Measurements from ENCODE around the gene PHLDB3.
"Not testable (repeated sequence)": the region's sequence is repeated elsewhere in the genome, so short reads cannot be mapped to it uniquely, and the experiment has no call there.

Gene PHLDB3

DNA sequence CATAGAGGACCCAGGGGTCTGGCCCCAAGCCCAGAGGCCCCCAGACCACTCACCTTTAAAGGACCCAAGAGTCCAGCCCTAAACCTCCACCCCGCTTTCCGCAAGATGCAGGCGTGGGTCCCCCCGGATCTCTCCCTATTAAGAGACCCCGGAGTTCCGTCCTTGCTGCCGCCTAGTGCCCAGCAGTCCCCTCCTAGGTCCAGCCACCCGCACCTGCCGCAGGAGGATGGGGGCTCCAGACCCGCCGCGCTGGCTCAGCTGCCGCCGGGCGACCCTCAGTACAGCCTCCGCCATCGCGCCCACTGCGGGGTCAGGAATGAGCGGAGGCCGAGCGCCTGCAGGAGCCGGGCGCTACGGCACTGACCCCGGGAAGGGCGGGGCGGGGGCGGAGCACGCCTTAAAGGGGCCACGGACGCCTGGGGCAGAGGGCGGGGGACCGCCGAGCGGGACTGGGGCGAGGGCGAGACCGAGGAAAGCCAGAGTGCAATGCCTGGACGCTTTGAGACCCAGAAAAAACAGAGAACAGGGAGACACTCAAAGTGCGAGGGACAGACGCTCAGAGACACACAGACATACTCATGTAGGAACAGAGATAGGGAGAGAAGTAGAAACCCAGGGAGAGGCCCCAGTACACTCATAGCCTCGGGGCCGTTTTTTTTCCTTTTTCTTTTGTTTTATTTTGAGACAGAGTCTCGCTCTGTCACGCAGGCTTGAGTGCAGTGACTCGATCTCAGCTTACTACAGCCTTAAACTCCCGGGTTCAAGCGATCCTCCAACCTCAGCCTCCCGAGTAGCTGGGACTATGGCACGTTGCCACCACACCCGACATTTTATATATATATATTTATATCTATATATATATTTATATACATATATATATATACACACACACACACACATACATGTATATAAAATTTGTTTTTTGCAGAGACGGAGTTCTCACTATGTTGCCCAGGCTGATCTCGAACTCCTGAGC lies 22.6 kb upstream of the PHLDB3 start, which contains the start of gene ETHE1:
ETHE1 (minus strand) TSS at position 318 of the 976 bp plus-strand sequence; CDS start at position 294, 24 bp downstream.
- peak; percentile 55 to 74 for DNase-seq

- peak; percentile 11 to 24 for DNase-seq
Measured at GRCh38 chr19:43525836-43526771, 21.6 kb upstream of the PHLDB3 start.

GRCh38 chr19:43524922-43525835 lies 20.6 kb upstream of the PHLDB3 start:
- peak; percentile 45 to 76 for DNase-seq

DNA sequence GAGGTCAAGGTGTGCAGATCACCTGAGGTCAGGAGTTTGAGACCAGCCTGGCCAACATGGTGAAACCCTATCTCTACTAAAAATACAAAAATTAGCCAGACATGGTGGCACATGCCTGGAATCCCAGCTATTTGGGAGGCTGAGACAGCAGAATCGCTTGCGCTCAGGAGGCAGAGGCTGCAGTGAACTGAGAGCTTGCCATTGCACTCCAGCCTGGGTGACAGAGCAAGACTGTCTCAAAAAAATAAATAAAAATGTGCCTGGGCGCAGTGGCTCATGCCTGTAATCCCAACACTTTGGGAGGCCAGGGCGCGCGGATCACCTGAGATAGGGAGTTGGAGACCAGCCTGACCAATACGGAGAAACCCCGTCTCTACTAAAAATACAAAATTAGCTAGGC lies 19.1 kb upstream of the PHLDB3 start:
- DNase-seq, result not testable (repeated sequence)

DNA sequence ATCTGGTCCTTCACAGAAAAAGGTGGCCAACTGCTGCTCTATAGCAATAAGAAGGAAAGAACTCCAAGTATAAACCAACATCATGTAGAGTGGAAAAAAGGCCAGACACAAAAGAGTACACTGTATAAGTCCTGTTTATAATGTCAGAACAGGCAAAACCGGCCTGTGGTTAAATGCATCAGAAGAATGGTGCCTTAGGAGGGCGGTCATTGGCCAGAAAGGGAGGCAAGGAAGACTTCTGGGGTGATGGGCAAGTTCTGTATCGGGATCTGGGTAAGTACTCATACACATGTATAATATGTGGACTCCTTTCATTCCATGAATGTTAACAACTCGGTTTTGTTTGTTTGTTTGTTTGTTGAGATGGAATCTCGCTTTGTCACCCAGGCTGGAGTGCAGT lies 18.4 kb upstream of the PHLDB3 start:
- no peak for DNase-seq

GRCh38 chr19:43519436-43520088 lies 15.0 kb upstream of the PHLDB3 start:
- peak; percentile 75 to 83 for DNase-seq

- no peak for DNase-seq
Measured at GRCh38 chr19:43518051-43518450, 13.5 kb upstream of the PHLDB3 start.

DNA sequence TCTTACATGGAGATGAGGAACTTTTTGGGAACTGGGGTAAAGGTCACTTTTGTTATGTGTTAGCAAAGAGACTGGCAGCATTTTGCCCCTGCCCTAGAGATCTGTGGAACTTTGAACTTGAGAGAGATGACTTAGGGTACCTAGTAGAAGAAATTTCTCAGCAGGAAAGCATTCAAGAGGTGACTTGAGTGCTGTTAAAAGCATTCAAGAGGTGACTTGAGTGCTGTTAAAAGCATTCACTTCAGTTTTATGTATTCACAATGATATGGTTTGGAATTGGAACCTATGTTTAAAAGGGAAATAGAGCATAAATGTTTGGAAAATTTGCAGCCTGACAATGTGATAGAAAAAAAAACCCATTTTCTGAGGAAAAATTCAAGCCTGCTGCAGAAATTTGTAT lies 7.9 kb upstream of the PHLDB3 start:
- not testable (repeated sequence) for DNase-seq

GRCh38 chr19:43511324-43511723 lies 6.8 kb upstream of the PHLDB3 start:
- DNase-seq, result no peak

GRCh38 chr19:43510713-43511112 lies 6.2 kb upstream of the PHLDB3 start:
- no peak for DNase-seq

DNA sequence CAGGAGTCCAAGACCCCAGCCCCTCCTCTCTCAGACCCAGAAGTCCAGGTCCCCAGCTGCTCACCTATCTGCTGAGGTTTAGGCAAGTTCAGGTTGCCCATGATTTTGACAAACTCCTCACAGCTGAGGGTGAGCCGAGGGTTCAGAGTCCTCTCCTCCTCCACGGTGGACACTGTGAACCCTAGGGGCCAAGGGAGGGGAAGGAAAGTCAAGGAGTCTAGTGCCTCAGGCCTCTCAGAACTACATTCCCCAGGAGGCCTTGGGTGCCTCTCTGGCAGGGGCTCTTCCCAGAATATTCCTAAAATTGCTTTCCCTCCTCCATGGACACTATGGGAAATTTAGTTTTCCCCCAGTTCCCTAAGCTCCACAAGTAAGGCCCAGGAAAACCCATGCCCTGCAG lies 3.3 kb upstream of the PHLDB3 start:
- DNase-seq, result no peak

DNA sequence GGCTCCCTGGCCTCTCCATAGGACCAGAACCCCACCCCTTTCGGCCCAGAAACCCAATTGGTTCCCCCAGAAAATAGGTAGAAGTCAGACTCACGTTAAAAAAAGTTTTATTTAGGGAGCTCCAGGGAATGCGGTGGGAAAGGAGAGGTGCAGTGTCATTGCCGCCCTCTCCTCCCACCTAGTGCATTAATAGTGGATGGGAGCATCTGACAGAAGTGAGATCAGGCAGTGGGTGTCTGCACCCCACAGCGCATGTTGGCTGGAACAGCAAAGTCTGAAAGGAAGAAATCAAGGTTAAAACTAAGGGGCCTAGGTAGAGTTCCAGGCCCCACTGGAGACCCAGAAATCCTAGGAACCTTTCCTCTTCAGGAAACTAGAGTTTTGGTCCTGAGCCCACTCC lies 2.1 kb upstream of the PHLDB3 start:
- no peak for DNase-seq

DNA sequence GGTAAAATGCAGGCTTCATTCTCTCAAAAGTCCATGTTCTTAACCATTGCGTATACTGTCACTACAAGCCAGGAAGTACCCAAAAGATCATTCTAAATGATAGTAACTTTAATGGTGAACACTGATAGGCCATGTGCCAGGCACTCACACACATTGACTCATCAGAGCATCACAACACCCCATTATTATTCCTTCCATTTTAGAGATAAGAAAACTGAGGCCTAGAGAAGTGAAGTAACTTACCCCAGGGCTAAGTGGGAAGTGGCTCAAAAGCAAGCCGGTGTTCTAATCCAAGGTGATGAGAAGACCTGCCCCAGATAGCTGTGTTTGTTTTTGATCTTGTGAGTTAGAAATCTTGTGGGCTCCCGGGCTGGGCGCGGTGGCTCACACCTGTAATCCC lies 1.4 kb upstream of the PHLDB3 start:
- peak in 1 of 2 donors; percentile 20 for DNase-seq

- DNase-seq, result no peak
Measured at GRCh38 chr19:43505186-43505456, 575 bp upstream of the PHLDB3 start.

GRCh38 chr19:43503501-43504425 lies 783 bp downstream of the PHLDB3 start:
- peak; percentile 98 to 99 for DNase-seq

- no peak for DNase-seq
Measured at GRCh38 chr19:43502419-43502976, 2.0 kb downstream of the PHLDB3 start.

DNA sequence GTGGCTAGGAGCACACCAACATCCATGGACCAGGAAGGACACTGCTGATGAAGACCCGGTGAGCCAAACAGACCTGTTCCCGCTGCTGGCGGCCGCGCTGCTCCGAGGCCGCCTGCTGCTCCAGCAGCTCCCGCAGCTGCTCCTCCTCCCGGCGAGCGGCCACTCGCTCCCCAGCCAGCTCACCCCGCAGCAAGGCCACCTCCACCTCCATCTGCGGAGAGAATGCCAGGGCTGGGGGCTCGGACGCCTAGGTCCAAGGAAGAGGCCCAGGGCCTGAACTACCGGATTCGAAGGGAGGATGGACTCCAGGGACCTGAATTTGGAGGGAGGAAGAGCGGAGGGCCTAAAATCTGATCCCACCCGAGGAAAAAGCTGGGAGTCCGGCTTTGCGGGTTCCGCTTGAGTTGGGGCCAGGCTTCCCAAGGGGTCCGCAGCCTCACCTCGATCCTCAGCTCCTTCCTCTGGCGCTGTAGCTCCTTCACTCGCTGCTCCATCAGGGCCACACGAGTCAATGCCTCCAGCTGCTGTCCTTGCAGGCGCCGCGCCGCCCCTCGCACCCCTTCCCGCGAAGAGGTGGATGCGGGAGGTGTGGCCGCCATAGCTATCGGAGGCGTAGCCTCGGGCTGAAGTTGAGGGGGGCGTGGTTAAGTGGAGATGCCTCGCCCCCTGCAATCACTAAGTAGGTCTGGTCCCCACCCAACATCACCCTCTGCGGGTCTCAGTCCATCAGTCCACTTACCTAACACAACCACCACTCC lies 2.7 kb downstream of the PHLDB3 start:
- DNase-seq, result no peak

DNA sequence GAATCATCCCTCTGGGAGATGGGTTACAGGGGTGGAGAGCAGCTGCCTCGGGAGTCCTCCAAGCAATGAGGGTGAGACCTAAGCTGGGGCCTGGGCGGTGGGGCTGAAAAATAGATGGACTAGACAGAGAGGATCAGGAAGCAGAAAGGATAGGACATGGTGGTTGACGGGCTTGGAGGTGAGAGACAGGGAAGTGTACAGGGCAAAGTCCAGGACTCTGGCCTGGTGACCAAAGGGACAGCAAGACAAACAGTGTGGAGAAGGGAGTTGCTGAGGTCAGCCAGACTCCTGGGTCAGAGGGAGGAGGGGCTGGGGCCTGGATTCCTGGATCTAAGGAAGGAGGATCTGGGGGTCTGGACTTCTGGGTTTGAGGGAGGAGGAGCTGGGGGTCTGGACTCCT lies 5.5 kb downstream of the PHLDB3 start:
- DNase-seq, result no peak

- DNase-seq, result no peak
Measured at GRCh38 chr19:43498233-43498842, 6.2 kb downstream of the PHLDB3 start.

All from CD4-positive, alpha-beta T cell treated with Interferon alpha-2 for 1 hour (primary cell).